ENCODE data around the gene SLC13A2. TPM values are rescaled to one million over a fixed set of nuclear protein-coding genes. Genes with fewer than 3 reads are reported as not detected.
"Not testable (repeated sequence)": the region's sequence is repeated elsewhere in the genome, so short reads cannot be mapped to it uniquely, and the experiment has no call there.

The SLC13A2 gene
- total and polyA plus RNA-seq, 7 donors: under 0.01 to 29.1 (median 9.9) TPM; not detected in 3

DNA sequence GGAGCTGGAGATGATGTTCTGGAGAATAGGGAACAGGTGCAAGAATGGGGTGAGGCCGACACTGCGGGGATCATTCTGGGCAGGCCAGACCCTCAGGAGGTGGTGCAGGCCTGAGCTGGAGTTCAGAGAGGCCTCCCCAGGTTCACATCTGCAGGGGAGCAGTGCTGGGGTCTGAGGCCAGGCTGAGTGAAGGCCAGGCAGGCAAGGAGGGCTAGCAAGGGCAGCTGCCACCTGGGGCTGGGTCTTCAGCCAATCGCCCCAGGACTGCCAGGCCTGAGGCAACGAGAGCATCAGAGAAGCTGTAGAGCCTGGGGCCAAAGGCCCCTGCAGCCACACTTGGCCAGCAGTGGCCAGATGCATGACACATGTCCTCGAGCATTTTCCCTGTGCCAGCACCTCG, 47.2 kb downstream of the SLC13A2 start:
- Histone ChIP-seq H3K4me3 (no peak overlapping the region), H3K4me1 (no peaks in the 10 kb centered on the region), H3K27me3 (no peaks in the 10 kb centered on the region), H3K9me3 (no peaks in the 10 kb centered on the region), H3K36me3 (no peaks in the 10 kb centered on the region), H3K27ac (no peak overlapping the region)
- 86 to 91% methylated on average over 6 of the region's 6 CpGs for WGBS, 2 donors
- TF ChIP-seq POLR2A (IDR thresholded peaks at IDR 0.05): no peak
- TF ChIP-seq POLR2AphosphoS5 (IDR thresholded peaks at IDR 0.05): no peak
- TF ChIP-seq EP300 (IDR thresholded peaks at IDR 0.05): no peak
- TF ChIP-seq, protein P1, sequence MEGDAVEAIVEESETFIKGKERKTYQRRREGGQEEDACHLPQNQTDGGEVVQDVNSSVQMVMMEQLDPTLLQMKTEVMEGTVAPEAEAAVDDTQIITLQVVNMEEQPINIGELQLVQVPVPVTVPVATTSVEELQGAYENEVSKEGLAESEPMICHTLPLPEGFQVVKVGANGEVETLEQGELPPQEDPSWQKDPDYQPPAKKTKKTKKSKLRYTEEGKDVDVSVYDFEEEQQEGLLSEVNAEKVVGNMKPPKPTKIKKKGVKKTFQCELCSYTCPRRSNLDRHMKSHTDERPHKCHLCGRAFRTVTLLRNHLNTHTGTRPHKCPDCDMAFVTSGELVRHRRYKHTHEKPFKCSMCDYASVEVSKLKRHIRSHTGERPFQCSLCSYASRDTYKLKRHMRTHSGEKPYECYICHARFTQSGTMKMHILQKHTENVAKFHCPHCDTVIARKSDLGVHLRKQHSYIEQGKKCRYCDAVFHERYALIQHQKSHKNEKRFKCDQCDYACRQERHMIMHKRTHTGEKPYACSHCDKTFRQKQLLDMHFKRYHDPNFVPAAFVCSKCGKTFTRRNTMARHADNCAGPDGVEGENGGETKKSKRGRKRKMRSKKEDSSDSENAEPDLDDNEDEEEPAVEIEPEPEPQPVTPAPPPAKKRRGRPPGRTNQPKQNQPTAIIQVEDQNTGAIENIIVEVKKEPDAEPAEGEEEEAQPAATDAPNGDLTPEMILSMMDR (IDR thresholded peaks at IDR 0.05): no peak
- DNase-seq: no peak
- intact Hi-C loops (cut with DNase I): no loop called here

DNA sequence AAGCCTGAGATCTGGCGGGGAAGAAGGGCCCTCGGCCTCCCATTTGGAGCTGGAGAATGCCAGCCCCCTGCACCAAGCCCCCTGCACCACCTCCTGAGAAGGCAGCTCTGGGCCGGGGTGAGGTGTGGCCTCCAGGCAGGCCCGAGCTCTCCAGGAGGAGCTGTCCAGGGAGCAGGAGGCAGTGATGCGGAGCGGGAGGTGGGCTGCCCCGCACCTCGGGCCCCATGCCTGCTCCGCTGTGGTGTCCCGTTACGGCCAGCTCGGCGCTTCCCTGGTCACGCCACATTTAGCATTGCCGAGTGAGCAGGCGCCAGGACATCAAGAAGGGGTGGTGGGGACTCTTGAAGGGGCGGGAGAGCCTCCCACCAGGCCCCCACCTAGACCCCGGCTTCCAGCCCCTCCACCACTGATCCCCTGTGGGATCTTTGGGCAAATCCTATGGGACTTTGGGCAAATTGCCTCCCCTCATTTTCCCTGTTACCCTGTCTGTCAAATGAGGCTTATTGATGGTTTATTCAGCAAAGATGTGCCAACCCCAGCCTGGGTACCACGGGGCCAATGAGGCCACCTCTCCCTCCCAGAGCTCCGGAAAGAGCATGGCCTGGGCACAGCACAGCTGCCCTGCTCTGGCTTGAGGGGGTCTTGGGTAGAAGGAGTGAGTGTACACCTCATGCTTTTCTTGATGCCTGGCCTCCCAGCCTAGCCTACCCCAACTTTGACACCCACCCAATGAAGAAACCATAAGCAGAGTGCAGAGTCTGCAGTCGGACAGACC, 48.1 kb downstream of the SLC13A2 start:
- no peak overlapping the region for H3K4me3 ChIP-seq
- H3K27me3 ChIP-seq: no peaks in the 10 kb centered on the region

DNA sequence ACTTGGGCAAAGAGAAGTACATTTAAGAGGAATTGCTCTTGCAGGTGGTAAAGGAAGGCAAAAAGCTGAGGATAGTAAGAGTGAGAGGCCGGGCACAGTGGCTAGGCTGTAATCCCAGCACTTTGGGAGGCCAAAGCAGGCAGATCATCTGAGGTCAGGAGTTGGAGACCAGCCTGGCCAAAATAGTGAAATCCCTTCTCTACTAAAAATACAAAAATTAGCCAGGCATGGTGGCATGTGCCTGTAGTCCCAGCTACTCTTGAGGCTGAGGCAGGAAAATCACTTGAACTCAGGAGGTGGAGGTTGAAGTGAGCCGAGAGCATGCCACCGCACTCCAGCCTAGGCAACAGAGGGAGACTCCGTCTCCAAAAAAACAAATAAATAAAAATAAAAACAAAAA, 48.8 kb downstream of the SLC13A2 start:
- H3K36me3 ChIP-seq; intact Hi-C loops (cut with DNase I); H3K27ac ChIP-seq; H3K4me3 ChIP-seq; H3K9me3 ChIP-seq; DNase-seq; H3K27me3 ChIP-seq; H3K4me1 ChIP-seq: not testable (repeated sequence)
- WGBS, 2 donors: 92 to 95% methylated on average over 4 of the region's 4 CpGs

More for the DNA sequence above, 48.1 kb downstream of the SLC13A2 start:
- no peaks in the 10 kb centered on the region for H3K36me3 ChIP-seq
- H3K4me1 ChIP-seq: no peaks in the 10 kb centered on the region
- no peak overlapping the region for H3K27ac ChIP-seq
- 85 to 88% methylated on average over 21 of the region's 21 CpGs for WGBS, 2 donors
- TF ChIP-seq EP300 (IDR thresholded peaks at IDR 0.05) (no peak), POLR2AphosphoS5 (IDR thresholded peaks at IDR 0.05) (no peak), POLR2A (IDR thresholded peaks at IDR 0.05) (no peak)
- TF ChIP-seq, protein P1 (IDR thresholded peaks at IDR 0.05): no peak
- H3K9me3 ChIP-seq: no peaks in the 10 kb centered on the region
- intact Hi-C loops (cut with DNase I): no loop called here
- no peak for DNase-seq

DNA sequence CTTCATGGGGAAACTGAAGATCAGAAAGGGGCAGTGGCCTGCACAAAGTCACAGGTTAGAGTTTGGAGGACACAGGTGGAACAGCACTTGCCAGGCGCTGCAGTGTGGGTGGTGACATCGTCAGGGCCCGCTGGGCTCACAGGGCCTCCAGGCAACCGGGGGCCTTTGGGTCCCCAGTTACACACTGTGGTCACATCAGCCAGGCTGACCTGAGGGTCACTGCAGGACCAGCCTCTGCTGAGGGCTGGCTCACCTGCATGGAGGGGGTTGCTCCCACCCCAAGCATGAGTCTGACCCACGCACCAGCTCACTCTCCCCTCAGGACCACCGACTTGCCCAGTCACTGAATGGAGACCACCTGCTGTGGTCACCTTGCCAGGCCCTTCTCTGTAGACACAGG, 49.7 kb downstream of the SLC13A2 start:
- H3K36me3 ChIP-seq: no peaks in the 10 kb centered on the region
- intact Hi-C loops (cut with DNase I): no loop called here

DNA sequence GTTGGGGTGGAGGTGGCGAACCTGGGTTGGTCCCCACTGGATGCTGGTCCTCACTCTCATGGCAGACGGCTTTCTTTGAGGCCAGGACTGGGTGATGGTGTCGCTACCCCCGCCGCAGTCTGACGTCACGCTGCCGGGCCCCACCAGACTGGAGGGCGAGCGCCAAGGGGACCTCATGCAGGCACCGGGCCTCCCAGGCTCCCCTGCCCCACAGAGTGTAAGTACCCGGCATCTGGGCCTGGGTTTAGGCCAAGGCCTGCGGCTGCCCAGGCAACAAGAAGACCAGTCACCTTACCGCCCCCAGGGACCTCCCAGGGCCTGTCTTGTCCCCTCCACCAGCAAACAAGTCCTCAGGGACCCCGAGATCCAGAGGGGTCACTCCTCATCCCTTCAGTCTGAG, 50.4 kb downstream of the SLC13A2 start:
- Histone ChIP-seq H3K36me3 (no peaks in the 10 kb centered on the region), H3K27ac (no peak overlapping the region), H3K4me1 (no peaks in the 10 kb centered on the region), H3K9me3 (no peaks in the 10 kb centered on the region), H3K27me3 (no peaks in the 10 kb centered on the region), H3K4me3 (no peak overlapping the region)
- intact Hi-C loops (cut with DNase I): no loop called here
- WGBS, 2 donors: 91 to 93% methylated on average over 15 of the region's 15 CpGs
- TF ChIP-seq POLR2A (IDR thresholded peaks at IDR 0.05) (no peak), EP300 (IDR thresholded peaks at IDR 0.05) (no peak)
- DNase-seq: no peak

More for the DNA sequence above, 49.7 kb downstream of the SLC13A2 start:
- Histone ChIP-seq H3K9me3 (no peaks in the 10 kb centered on the region), H3K4me1 (no peaks in the 10 kb centered on the region), H3K4me3 (no peak overlapping the region), H3K27me3 (no peaks in the 10 kb centered on the region), H3K27ac (no peak overlapping the region)
- 83 to 86% methylated on average over 6 of the region's 6 CpGs for WGBS, 2 donors
- DNase-seq: no peak
- no peak for TF ChIP-seq POLR2AphosphoS5 (IDR thresholded peaks at IDR 0.05)
- TF ChIP-seq POLR2A (IDR thresholded peaks at IDR 0.05): no peak
- TF ChIP-seq, protein P1 (IDR thresholded peaks at IDR 0.05): no peak
- no peak for TF ChIP-seq EP300 (IDR thresholded peaks at IDR 0.05)

Data from sigmoid colon (tissue), 7 donors.